Activated CD4-positive, alpha-beta memory T cell treated with anti-CD3 and anti-CD28 coated beads for 36 hours (primary cell): Measurements from ENCODE around the gene KRTAP16-1. TPM values are rescaled to one million over a fixed set of nuclear protein-coding genes. Genes with fewer than 3 reads are reported as not detected.
A peak's percentile ranks its signal among the peaks of the same experiment; 100 is the strongest.
"Not testable (repeated sequence)": the region's sequence is repeated elsewhere in the genome, so short reads cannot be mapped to it uniquely, and the experiment has no call there.

Experiments
- CTCF ChIA-PET: fragments of 350-600 bp; sonication (Branson Sonifier 250); formaldehyde crosslinking; loops from one replicate; lab custom pipeline; 2021; ENCODE audit warnings: antibody characterized with exemption, inconsistent platforms; lab: Charles Lee
- POLR2A ChIA-PET: fragments of 350-600 bp; sonication (Branson Sonifier 250); formaldehyde crosslinking; loops from one replicate; lab custom pipeline; 2021; ENCODE audit warnings: antibody characterized with exemption; lab: Charles Lee
- DNase-seq: peaks from one replicate; pipeline ENCODE4 v3.0.0-alpha.2; 2020
- H3K27ac Mint-ChIP-seq: one replicate; pipeline ENCODE4 v1.8.0; 2021; ENCODE audit warnings: mixed read lengths
- H3K27me3 Mint-ChIP-seq: one replicate; pipeline ENCODE4 v1.8.0; 2021; ENCODE audit warnings: mixed read lengths
- H3K36me3 Mint-ChIP-seq: one replicate; pipeline ENCODE4 v1.8.0; 2021; ENCODE audit warnings: mixed read lengths
- H3K4me1 Mint-ChIP-seq: one replicate; pipeline ENCODE4 v1.8.0; 2021; ENCODE audit warnings: low read depth, mixed read lengths
- H3K4me3 Mint-ChIP-seq: one replicate; pipeline ENCODE4 v1.8.0; 2021; ENCODE audit warnings: mild to moderate bottlenecking, mixed read lengths
- H3K9me3 Mint-ChIP-seq: one replicate; pipeline ENCODE4 v1.8.0; 2021; ENCODE audit warnings: mixed read lengths
- intact Hi-C: fragments of 100-400 bp; cut with micrococcal nuclease; formaldehyde crosslinking; loops from one replicate; pipeline ENCODE4 v1.15.1; 2023
- total RNA-seq, 2 experiments: library from RNA; stranded (reverse); gene quantifications; one replicate each; pipeline ENCODE4 v1.2.3, GENCODE V29; 2021

The KRTAP16-1 gene, protein sequence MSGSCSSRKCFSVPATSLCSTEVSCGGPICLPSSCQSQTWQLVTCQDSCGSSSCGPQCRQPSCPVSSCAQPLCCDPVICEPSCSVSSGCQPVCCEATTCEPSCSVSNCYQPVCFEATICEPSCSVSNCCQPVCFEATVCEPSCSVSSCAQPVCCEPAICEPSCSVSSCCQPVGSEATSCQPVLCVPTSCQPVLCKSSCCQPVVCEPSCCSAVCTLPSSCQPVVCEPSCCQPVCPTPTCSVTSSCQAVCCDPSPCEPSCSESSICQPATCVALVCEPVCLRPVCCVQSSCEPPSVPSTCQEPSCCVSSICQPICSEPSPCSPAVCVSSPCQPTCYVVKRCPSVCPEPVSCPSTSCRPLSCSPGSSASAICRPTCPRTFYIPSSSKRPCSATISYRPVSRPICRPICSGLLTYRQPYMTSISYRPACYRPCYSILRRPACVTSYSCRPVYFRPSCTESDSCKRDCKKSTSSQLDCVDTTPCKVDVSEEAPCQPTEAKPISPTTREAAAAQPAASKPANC
- total RNA-seq = not detected

DNA sequence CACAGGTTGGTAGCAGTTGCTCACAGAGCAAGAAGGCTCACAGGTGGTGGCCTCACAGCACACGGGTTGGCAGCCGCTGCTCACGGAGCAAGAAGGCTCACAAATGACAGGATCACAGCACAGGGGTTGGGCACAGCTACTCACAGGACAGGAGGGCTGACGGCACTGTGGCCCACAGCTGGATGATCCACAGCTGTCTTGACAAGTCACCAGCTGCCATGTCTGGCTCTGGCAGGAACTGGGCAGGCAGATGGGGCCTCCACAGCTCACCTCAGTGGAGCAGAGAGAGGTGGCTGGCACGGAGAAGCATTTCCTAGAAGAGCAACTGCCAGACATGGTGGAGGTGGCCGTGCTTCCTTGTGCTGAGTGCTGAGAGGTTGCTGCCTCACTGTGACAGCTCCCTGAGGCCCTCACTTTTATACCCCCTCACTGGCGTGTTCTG, at the start of gene KRTAP16-1:
KRTAP16-1 (minus strand) TSS at position 392 of the 442 bp plus-strand sequence; CDS start at position 336, 56 bp downstream.
- peak; percentile 64 for DNase-seq
- peaks cover 46% of the 10 kb centered on the region for H3K4me1 Mint-ChIP-seq
- ChIA-PET CTCF (interaction anchor here (0.9 to 1.8 kb wide), 5 partner anchors 13 to 402 kb away, joined by 3 to 18 read pairs (median 4); no protein-coding TSS in a partner anchor), POLR2A (no interaction called here)
- H3K27ac Mint-ChIP-seq = peak within 1 kb of the TSS; percentile 82
- H3K27me3 Mint-ChIP-seq = no peaks in the 10 kb centered on the region
- no peaks in the 10 kb centered on the region for H3K36me3 Mint-ChIP-seq
- peak within 1 kb of the TSS; percentile 55 for H3K4me3 Mint-ChIP-seq
- intact Hi-C loops = loop anchor here (2.0 kb wide), 2 partner anchors 14 to 30 kb away; no protein-coding TSS in a partner anchor
- no peaks in the 10 kb centered on the region for H3K9me3 Mint-ChIP-seq

DNA sequence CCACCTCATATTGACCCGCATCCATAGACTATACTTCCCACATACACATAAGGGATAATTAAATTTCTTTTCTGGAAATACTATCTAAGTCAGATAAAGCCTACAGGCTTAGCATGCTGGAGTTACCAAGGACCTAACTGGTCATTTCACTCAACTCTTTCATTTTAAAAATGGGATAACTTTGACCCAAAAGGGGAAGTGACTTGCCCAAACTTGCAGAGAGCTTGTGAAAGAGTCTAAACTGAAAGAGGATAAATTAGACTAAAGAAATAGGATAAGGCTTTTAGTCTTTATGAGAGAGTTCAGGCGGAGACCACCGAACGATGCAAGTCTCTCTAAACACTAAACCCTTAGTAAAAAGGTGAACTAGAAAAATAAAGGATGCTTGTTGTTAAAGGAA, 45.4 kb upstream of the KRTAP16-1 start:
- intact Hi-C loops = no loop called here

DNA sequence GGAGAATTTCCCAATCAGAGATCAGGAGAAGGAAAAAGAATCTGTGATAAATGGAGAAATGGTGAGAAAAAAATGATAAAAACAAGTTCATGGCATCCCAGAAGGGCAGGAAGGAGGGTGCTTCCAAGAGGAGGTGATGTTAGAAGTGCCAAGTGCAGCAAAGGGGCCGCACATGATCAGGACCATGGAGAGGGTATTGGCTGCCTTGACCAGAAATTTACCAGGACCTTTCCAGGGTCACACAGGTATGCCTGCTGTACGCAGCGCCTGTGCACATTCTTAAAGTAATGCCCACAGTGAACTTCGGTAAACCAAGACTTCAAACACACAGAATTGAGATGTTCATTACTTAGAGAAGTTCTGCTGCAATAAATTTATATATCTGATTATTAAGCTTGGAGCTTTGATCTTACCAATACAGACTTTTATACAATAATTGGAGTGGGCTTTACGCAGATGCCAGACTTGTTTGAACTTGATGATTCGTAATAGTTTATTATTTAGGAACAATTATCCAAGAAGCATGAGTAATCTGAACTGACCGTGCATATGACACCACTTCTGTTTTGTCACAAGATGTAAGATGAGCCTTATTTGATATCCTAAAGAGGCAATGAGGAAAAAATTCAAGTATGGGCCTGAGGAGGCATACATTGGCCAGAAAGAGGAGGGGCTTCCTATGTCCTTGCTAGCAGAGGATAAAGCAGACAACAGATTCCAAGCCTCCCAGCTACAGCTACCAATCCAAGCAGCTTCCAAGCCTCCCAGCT, 43.7 kb upstream of the KRTAP16-1 start:
- peaks cover 2% of the 10 kb centered on the region for H3K9me3 Mint-ChIP-seq
- CTCF ChIA-PET = no interaction called here
- DNase-seq = no peak
- peaks cover 14% of the 10 kb centered on the region for H3K4me1 Mint-ChIP-seq
- H3K27ac Mint-ChIP-seq = no peak overlapping the region
- no peaks in the 10 kb centered on the region for H3K36me3 Mint-ChIP-seq
- intact Hi-C loops = no loop called here
- POLR2A ChIA-PET = no interaction called here
- no peaks in the 10 kb centered on the region for H3K27me3 Mint-ChIP-seq
- no peak overlapping the region for H3K4me3 Mint-ChIP-seq

More for the DNA sequence above, 45.4 kb upstream of the KRTAP16-1 start:
- no peak for DNase-seq
- ChIA-PET CTCF (no interaction called here), POLR2A (no interaction called here)
- H3K4me3 Mint-ChIP-seq = no peak overlapping the region
- no peaks in the 10 kb centered on the region for H3K36me3 Mint-ChIP-seq
- H3K27ac Mint-ChIP-seq = no peak overlapping the region
- no peaks in the 10 kb centered on the region for H3K27me3 Mint-ChIP-seq
- peaks cover 2% of the 10 kb centered on the region for H3K9me3 Mint-ChIP-seq
- H3K4me1 Mint-ChIP-seq = peaks cover 14% of the 10 kb centered on the region

DNA sequence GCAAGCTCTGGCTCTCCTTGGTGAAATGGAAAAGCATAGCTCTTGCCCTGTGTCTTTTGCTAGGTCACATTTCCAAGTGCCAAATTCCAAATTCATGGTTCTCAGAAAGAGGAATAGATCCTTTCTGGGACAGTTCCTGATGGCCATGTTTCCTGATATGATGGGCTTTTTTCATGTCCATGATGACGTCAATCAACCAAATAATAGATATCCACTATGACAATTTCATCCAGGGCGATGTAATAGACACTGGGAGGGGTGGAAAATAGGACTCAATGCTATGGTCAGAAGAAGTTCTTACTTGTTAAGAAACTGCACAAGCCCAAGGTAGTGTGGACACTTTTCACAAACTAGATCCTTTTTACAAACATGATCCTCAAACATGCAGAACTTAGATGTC, 42.1 kb upstream of the KRTAP16-1 start:
- ChIA-PET POLR2A (no interaction called here), CTCF (interaction anchor here (1.1 kb wide), 1 partner anchor 297 kb away, joined by 3 read pairs; no protein-coding TSS in a partner anchor)
- Mint-ChIP-seq H3K27ac (no peak overlapping the region), H3K27me3 (no peaks in the 10 kb centered on the region), H3K9me3 (no peaks in the 10 kb centered on the region), H3K36me3 (no peaks in the 10 kb centered on the region), H3K4me3 (no peak overlapping the region), H3K4me1 (peaks cover 14% of the 10 kb centered on the region)
- DNase-seq = no peak
- intact Hi-C loops = no loop called here

DNA sequence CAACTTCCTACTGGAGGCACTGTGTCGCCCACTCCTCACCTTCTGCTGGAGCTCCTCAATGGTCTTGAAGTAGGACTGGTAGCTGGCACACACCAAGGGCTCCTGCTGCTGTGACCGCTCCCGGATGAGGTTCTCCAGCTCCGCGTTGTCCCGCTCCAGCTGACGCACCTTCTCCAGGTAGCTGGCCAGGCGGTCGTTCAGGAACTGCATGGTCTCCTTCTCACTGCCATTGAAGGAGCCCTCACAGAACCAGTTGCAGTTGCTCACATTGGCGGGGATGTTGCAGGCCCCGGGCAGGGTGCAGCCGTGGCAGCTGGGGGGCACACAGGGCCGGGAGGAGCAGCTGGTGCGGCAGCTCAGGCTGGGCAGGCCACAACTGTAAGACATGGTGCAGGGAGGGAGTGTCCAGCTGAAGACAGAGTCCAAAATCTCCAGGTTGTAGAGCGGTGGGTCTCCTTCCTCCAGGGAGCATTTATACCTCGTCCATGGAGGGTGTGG, 41.3 kb upstream of the KRTAP16-1 start, which contains the start of gene KRT33A:
KRT33A (minus strand) TSS at position 448 of the 498 bp plus-strand sequence; CDS start at position 387, 61 bp downstream.
- H3K9me3 Mint-ChIP-seq, intact Hi-C loops, H3K27ac Mint-ChIP-seq: not testable (repeated sequence)

DNA sequence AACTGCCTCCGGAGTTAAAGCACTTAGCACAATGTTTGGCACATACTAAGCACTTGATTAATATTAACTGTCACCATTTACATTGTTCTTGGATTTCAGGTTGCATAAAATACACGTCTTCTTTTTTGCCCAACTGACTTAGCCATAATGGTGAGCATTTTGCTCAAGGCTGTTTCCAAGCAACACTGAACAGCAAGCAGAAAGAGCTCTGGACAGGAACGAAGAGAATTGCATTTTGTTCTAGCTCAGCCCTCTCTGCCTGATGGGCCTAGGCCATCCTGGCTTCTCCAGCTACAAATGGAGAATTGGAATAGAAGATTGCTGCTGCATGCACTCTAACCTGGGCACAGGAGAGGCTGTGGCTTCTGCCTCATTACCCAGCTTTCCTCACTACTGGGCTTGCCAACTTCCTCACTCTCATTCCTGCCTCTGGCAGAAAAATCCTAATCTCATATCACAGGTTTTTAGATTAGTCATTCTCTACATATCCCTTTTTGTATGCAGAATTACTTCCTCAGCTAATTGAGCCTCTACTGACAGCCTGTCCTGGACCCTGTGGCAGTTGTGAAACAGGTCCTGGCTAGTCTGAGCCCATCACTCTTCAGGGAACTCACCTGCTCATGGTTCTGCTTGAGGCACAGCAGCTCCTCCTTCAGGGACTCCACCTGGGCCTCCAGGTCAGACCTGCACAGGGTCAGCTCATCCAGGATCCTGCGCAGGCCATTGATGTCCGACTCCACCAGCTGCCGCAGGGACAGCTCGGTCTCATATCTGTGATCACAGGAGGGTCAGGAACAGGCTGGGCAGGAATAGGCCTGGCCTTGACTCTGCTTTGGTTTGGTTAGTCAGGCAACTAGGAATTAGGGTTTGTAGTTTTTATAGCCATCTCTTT, 39.0 kb upstream of the KRTAP16-1 start:
- no peak overlapping the region for H3K27ac Mint-ChIP-seq
- intact Hi-C loops = no loop called here
- peaks cover 19% of the 10 kb centered on the region for H3K4me1 Mint-ChIP-seq
- peaks cover 5% of the 10 kb centered on the region for H3K36me3 Mint-ChIP-seq
- H3K4me3 Mint-ChIP-seq = no peak overlapping the region
- ChIA-PET CTCF (interaction anchor here (1.1 kb wide), 1 partner anchor 315 kb away, joined by 3 read pairs; no protein-coding TSS in a partner anchor), POLR2A (no interaction called here)
- DNase-seq = no peak
- no peaks in the 10 kb centered on the region for H3K27me3 Mint-ChIP-seq
- H3K9me3 Mint-ChIP-seq = peaks cover 4% of the 10 kb centered on the region

More for the DNA sequence above, 41.3 kb upstream of the KRTAP16-1 start, which contains the start of gene KRT33A:
- POLR2A ChIA-PET, H3K27me3 Mint-ChIP-seq, DNase-seq, H3K36me3 Mint-ChIP-seq, H3K4me3 Mint-ChIP-seq: not testable (repeated sequence)
- CTCF ChIA-PET = interaction anchor here (2.0 kb wide), 1 partner anchor 28 kb away, joined by 6 read pairs; no protein-coding TSS in a partner anchor
- peaks cover 14% of the 10 kb centered on the region for H3K4me1 Mint-ChIP-seq

DNA sequence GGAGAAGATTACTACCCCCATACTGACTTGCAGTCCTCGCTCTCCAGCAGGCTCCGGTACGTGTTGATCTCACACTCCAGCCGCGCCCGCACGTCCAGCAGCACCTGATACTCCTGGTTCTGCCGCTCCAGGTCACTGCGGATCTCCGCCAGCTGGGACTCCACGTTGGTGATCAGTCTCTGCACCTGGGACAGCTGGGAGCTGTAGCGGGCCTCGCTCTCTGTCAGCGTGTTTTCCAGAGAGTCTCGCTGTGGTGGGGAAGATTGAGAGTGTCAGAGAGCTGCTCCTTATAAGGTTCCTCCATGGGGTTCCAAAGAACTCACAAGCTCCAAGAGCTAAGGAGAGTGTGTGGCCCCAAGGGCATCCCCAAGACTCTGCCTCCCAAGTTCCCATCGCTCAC, 37.3 kb upstream of the KRTAP16-1 start:
- peaks cover 24% of the 10 kb centered on the region for H3K4me1 Mint-ChIP-seq
- H3K9me3 Mint-ChIP-seq = peaks cover 13% of the 10 kb centered on the region
- intact Hi-C loops, POLR2A ChIA-PET, H3K27ac Mint-ChIP-seq, H3K4me3 Mint-ChIP-seq, H3K27me3 Mint-ChIP-seq, DNase-seq: not testable (repeated sequence)
- H3K36me3 Mint-ChIP-seq = peaks cover 12% of the 10 kb centered on the region
- CTCF ChIA-PET = interaction anchor here (1.5 kb wide), 2 partner anchors 17 to 317 kb away, joined by 3 to 5 read pairs; no protein-coding TSS in a partner anchor

DNA sequence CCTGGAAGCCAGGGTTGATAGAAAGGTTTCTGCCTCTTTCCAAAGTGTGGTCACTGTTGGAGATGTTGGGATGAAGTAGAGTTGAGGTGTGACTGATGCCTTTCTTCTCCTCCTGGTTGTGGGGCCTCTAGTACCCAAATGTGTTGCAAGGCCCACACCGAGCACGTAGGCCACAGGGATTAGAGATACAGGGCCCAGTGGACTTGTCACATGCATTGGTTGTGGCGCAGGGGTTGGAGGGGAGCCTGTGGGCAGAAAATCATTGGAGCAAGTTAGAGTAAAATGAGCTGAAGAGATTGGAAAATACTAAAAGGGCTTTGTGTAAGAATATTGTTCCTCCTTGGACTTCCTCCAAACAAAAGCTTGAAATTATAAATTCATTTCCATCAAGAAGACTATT, 36.9 kb upstream of the KRTAP16-1 start:
- H3K27ac Mint-ChIP-seq = no peak overlapping the region
- POLR2A ChIA-PET = no interaction called here
- H3K4me1 Mint-ChIP-seq = peaks cover 24% of the 10 kb centered on the region
- no peak overlapping the region for H3K4me3 Mint-ChIP-seq
- intact Hi-C loops = no loop called here
- CTCF ChIA-PET = interaction anchor here (1.5 kb wide), 2 partner anchors 16 to 317 kb away, joined by 3 to 5 read pairs; no protein-coding TSS in a partner anchor
- H3K27me3 Mint-ChIP-seq = no peaks in the 10 kb centered on the region
- peaks cover 13% of the 10 kb centered on the region for H3K9me3 Mint-ChIP-seq
- peaks cover 12% of the 10 kb centered on the region for H3K36me3 Mint-ChIP-seq
- DNase-seq = no peak

DNA sequence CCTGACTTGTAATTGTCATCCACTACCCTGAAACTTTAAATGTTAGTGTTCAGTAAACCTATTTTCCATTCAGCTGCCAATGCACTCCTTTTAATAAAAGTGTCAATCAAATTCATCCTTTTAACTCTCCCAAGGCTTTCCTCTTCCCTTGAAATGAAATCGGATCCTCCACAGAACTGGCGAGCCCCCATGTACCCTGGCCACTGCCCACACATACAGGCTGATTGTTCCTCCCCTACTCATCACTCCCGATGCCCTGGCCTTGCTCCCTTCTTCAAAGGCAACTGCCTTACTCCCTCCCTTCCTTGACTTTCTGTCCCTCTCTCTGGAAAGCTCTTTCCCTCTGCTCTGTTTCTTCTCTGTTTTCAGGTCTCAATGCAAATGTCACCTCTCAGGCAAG, 33.9 kb upstream of the KRTAP16-1 start:
- H3K27ac Mint-ChIP-seq = no peak overlapping the region
- CTCF ChIA-PET = no interaction called here
- peaks cover 13% of the 10 kb centered on the region for H3K9me3 Mint-ChIP-seq
- intact Hi-C loops = loop anchor here (5.0 kb wide), 1 partner anchor 324 kb away; no protein-coding TSS in a partner anchor
- H3K4me1 Mint-ChIP-seq = peaks cover 54% of the 10 kb centered on the region
- no peak for DNase-seq
- POLR2A ChIA-PET = no interaction called here
- peaks cover 1% of the 10 kb centered on the region for H3K27me3 Mint-ChIP-seq
- H3K36me3 Mint-ChIP-seq = peaks cover 12% of the 10 kb centered on the region
- no peak overlapping the region for H3K4me3 Mint-ChIP-seq

DNA sequence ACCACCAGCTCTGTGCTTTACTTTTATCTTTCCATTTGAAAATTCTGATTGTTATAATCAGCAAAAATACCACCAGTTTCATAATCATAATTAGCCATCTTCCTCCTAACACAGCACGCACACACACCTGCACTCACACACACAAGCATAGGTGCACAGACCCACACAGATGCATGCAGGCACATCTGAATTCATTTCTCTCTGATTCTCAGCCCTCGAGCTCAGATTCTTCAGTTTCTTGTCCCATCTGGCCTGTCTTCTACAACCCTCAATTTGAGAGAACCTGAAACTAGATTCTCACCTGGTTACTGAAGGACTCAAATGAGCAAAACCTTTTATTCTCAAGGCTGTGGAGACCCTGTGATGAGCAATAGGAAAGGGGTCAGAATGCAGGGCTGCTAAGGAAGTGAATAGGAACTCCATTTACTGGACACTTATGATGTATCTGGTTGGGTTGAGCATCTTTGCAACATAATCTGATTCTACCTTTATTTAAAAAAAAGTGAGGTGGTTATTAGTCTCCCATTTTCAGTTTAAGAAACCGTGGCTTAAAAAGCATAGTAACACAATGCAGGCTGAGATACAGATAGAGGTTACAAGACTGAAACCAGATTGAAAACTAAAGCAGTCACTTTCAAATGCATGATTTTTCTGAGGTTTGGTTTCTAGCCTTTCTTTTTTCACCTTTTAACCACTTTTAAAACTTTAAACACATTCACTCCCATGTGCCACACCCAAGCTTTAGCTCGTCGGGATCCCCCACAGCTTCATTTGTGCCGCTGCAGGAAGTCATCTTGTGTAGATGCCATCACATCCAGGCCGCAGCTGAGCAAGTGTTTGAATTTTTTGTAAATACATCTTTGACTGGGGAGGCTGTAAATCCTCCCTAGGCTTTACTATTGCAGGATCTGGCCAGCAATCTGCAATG, 32.1 kb upstream of the KRTAP16-1 start:
- intact Hi-C loops = loop anchor here (1.0 to 5.0 kb wide), 2 partner anchors 62 to 326 kb away; no protein-coding TSS in a partner anchor

More for the DNA sequence above, 32.1 kb upstream of the KRTAP16-1 start:
- ChIA-PET POLR2A (interaction anchor here (1.5 to 1.8 kb wide), 2 partner anchors 63 to 325 kb away, joined by 4 to 6 read pairs; no protein-coding TSS in a partner anchor), CTCF (interaction anchor here (1.1 to 2.8 kb wide), 4 partner anchors 12 to 308 kb away, joined by 3 to 10 read pairs (median 4); no protein-coding TSS in a partner anchor)
- peak; percentile 75 for DNase-seq
- H3K27ac Mint-ChIP-seq = peak overlapping the region; percentile 68
- H3K9me3 Mint-ChIP-seq = peaks cover 13% of the 10 kb centered on the region
- H3K4me1 Mint-ChIP-seq = peaks cover 62% of the 10 kb centered on the region
- H3K27me3 Mint-ChIP-seq = peaks cover 1% of the 10 kb centered on the region
- peaks cover 12% of the 10 kb centered on the region for H3K36me3 Mint-ChIP-seq
- peak overlapping the region; percentile 21 for H3K4me3 Mint-ChIP-seq
